Fibroblast of lung (primary cell): ENCODE measurements around the gene SLC35E1.

ENCODE experiments used
- CTCF ChIP-seq, 2 donors: IDR thresholded peaks in 1 of 2; conservative IDR thresholded peaks in 1 of 2; 1 replicate in 1 of 2; 2 replicates in 1 of 2; pipeline ENCODE4 v1.5.1; 2011 to 2012; ENCODE audit warnings: low read length in 2 of 2, control low read depth in 1 of 2, inconsistent platforms in 1 of 2, low read depth in 1 of 2, mild to moderate bottlenecking in 1 of 2
- EZH2 ChIP-seq: IDR thresholded peaks from 2 replicates; pipeline ENCODE4 v1.5.1; 2012; ENCODE audit warnings: low read length, control low read depth, mild to moderate bottlenecking; ENCODE audit errors: missing control alignments

DNA sequence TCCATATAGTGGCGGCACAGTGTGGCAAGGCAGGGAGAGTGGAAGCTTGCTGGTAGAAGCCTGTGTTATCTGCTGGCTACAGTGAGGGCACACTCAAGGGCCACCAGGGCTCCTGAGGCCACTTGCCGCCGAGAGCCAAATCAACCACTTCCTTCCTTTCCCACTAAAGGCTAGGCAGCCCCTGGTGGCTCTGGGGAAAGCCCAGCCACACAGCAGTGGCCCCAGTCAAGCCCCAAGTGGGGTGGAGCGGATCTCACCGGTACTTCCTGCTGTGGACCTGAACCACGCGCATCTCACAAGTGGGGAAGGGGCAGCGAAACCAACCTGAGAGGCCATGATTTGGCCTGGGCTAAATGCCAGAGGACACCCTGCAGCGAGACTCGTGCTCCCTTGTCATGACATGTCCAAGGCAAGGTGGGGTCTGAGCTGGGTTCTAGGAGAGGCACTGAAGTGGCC is 21.9 kb upstream of the SLC35E1 start:
- no peak for TF ChIP-seq CTCF (conservative IDR thresholded peaks at IDR 0.05 in 1 of 2, IDR thresholded peaks at IDR 0.05 in 1 of 2; ENCODE audit: low read depth in 1 of 2, low read length in 2 of 2)
- no peak for TF ChIP-seq EZH2
